GM18498 (cell line): Measurements from ENCODE around the gene PAX5.

Experiments used
- ATAC-seq: cut with Tn5 transposase; IDR thresholded peaks from one replicate; pipeline ENCODE4 v1.9.1; 2021; ENCODE audit warnings: mild to moderate bottlenecking, moderate library complexity; ENCODE audit not compliant: unreplicated experiment

PAX5 gene

DNA sequence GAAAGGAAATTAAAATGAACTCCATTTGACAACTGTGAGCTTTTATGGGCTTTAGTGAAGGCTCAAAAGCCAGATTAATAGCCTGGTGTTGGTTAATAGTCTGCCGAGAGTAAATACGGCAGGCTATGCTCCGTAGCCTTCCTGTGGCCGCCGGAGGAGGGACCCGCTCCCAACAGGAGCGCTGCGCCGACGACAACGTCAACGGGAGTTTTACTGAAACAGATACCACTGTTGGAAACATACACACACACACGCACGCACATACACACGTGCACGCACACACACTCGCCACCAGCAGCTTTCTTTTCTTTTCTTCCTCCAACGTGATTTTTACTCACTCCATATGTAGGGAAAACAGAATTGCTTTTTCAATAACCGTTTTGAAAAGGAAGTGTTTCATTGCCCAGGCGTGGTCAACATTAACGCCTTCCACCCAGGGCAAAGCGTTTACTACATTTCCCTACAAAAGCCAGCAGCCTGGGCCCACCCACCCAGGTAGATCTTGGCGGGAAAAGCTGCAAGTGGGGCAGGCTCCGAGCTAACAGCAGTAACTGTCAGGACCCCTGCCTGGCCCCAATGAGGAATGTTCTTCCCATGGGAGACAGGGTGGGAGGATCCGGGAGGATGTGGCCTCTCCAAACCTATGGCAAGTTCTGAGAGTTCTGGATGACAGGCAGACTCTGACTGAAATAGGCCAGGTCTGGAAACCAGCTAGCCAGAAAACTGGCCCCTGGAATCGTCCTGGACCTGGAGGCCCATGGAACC, 72.3 kb downstream of the PAX5 start:
- ATAC-seq = no peak

DNA sequence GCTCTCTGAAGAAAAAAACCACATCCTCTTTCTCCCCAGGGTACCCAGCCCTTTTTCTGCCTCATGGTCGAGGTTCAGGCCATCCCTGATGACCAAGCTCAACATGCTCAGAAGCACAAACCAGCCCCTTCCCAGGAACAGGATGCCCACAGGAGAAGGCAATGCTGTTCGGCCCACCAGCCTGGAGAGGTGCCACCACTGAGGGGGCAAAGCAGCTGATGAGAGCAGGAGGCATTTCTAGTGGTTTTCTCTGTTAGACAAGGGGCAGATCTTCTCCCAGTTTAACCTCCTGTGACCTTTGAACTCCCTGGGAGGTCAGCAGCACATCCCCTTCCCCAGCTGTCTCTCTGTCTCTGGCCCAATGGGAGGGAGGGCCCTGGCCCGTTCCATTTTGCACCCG, 73.0 kb downstream of the PAX5 start:
- ATAC-seq = no peak

DNA sequence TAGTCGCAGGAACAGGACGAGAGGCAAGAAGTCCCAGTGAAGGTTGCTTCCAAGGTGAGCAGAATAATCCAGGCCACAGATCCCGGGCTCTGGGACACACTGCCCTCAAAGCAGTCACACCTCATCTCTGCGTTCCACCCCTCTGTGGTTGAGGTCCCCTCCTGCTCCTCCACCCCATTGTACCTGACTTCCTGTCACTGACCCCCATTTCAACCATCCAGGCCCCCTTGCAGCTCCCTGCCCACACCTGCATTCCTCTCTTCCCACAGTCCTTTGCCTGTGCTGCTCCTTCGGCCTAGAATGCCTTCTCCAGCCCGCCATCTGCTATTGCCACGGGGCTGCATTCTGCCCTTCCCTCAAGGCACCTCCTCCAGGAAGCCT, 73.5 kb downstream of the PAX5 start:
- ATAC-seq = no peak

DNA sequence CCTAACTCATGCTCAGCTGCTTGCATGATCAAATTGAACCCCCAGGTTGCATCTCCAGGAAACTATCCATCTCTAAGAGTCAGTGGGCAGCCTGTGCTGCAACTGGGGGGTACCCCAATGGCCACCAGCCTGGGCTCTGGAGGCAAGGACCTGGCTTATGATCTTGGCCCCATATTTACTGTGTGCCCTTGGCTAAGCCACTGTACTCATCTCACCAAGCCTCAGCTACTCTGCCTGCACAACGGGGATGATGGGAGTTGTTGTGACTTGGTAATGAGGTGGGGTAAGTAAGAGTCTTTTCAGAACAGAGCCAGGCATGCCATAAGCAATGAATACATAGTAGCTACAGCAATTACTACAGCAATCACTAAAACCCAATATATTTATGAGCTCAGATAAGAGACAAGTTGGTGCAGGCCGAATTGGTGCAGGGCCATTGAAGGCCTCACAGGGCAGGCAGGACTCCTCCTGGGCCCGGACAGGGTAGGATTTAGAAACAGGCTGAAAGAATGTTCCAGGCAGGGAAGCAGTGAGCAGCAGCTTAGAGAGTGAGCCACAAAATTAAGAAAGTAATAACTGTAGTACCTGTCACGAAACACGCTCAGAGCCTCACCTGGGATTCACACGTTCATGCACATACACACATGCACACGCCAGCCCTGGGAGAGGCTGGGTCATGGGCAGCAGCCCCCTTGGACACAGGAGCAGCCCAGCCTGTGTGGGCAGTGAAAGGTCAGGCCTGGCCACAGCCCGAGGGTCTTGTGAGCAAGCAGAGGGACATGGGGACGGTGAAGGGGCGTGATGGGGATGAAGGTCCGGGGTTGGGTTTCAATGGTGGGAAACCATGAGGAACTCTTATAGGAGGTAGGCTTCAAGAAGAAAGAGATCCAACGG, 74.1 kb downstream of the PAX5 start:
- no peak for ATAC-seq

DNA sequence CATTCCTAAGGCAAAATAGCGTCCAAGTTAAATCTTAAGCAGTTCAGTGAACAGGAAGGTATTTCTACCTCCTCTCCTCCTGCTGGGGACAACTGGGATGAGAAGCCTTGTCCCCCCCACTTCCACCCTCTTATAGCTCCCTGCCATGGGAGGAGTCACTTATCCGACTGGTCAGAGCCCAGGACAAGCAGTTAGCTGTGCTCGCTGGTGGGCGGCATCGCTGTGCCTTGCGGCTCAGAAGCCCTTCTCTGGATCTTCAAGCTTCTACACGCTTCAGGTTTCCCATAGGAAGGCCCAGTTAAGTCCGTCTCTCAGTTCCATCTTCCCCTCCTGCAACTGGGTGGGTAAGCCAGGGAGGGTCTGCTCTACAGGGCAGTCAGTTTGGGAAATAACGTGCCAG, 77.2 kb downstream of the PAX5 start:
- no peak for ATAC-seq

DNA sequence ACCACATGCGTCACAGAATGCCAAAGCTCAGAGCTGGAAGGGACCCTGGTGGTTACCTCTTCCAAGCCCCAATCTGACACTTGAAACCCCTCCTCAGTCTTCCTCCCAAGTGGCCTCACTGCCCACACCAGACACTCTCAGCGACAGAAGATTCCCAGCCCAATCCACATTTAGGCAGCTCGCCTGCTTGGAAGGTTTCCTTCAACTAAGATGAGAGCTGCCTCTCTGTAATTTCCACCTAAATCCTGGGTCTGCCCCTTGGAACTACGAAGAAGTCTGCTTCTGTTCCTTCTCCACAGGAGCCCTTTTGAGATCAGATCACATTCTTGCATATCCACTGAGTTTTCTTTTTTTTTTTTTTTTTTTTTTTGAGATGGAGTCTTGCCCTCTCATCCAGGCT, 83.7 kb downstream of the PAX5 start:
- ATAC-seq = no peak

DNA sequence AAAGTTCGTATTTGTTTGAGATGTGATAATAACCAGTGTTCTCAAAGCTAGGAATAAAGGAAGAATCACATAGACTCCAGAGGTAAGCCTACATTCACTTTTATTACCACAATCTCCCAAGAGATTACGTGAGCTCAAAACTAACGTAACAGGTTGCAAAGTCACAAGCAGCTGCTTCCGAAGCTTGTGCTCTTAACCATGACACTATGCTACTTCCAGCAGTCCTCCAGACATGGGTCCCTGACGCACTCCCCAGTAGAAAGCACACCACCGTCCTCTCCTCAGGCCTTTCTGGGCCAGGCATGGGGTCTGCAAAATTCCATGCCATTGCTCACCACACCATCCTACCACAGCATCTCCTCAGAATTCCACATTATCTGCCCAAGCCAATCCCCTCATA, 84.6 kb downstream of the PAX5 start:
- ATAC-seq = no peak

DNA sequence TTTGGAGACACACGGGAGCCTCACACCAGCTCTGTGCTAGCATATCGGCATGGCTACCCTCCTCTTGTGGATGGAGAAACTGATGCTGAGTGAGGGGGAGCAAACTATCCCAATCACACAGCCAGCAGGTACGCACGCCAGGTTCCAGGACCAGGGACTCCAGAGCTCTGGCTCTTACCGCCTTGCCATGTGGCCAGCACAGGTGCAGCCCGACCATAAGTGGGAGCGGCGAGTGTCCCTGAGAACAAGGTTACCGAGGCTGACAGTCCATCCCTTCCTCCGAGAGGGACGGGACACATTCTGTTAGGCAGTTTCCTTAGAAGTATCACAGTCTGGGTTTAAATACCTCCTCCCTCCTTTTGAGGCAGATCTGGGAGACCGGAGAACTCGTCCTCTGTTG, 86.0 kb downstream of the PAX5 start:
- no peak for ATAC-seq

DNA sequence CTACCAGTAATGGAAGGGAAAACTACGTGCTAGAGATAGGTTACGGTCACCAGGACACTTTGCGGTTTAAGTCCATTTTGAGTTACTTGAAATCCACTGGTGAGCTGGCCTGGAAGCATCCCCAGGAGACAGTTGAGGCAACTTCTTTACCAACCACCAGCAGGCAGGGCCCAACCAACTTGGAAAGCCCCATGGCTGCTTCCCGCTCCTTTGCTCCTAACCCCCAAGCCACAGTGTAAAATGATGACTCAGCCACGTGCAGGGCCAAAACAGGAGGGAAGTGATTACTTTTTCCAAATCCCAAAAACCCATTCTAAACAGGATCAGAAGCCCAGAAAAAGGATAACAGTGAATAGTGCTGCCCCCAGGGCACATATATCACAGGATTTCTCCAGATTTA, 87.4 kb downstream of the PAX5 start:
- no peak for ATAC-seq

DNA sequence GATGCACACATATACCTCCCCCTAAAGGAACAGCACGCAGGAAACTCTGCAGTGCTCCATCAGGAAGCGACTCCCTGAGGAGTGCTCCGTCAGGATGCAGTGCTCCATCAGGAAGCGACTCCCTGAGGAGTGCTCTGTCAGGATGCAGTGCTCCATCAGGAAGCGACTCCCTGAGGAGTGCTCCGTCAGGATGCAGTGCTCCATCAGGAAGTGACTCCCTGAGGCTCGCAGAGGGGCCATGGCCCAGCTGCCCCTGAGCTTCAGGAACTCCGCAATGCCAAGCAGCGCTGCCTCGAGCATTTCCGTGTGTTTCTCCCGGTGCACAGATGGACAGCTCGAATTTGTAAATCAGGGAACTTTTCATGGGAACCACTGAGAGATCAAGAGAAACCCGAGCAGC, 88.1 kb downstream of the PAX5 start:
- no peak for ATAC-seq

DNA sequence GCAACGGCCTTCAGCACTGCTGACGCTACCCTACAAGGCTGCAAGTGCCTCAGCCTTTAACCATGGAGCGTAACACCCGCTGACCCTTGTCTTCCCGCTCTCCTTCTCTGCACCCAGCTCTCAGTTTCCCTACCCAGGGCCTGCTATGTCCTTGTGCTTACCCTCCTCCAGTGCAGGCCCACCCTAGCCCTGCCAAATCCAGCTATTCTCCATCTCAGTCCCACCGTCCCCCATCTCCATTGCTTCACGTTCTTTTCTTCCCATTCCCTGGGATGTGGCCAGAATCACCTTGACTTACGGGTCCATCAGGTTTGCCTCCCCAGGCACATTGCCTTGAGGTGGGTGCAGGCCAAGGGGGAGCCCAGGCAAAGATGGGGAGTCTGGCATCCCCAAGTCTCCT, 91.2 kb downstream of the PAX5 start:
- no peak for ATAC-seq

DNA sequence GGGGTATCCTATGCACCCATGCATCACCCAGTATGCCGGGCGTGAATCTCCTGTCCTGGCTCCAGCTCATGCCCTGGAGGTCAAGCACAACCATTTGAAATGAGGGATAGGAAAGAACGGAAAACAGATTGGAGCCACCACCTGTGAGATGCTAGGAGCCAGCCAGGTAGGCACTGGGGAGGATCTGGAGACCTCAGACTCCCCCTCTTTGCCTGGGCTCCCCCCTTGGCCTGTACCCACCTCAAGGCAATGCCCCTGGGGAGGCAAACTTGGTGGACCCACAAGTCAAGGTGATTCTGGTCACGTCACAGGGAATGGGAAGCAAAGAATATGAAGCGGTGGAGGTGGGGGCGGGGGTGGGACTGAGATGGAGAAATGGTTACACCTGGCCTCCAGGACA, 92.6 kb downstream of the PAX5 start:
- no peak for ATAC-seq

DNA sequence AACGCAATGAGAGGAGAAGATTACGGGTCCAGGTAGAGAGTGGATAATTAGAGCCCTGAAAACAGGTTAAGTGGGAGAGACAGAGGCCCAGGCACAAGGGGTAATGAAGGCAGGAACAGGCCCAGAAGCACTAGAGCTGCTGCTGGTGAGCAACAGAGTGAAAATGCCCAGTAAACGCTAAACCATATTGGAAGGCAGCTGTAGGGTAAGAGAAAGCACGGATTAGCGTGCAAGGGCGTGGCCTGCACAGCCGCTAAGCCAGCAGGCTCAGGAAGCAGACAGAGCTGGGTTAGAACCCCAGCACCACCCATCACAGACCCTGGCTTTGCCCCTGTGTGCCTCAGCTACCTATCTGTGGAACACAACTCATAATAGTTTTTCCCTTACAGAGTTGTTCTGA, 93.2 kb downstream of the PAX5 start:
- no peak for ATAC-seq

DNA sequence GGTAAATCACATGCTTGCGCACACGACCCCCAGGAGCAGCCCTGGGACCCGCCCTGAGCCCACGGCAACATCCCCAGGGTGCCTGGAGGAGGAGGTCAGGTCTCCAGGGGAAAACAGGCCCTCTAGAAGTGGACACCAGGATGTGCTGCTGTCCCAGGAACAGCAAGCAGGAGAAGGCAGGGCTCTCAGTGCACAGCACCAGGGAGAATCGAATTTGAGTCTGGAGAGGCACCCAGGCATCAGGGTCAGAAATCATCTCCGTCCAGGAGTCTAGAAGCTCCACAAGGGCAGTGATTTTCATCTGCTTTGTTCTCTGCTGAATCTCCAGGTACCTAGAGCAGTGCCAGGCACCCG, 93.6 kb downstream of the PAX5 start:
- ATAC-seq = no peak

DNA sequence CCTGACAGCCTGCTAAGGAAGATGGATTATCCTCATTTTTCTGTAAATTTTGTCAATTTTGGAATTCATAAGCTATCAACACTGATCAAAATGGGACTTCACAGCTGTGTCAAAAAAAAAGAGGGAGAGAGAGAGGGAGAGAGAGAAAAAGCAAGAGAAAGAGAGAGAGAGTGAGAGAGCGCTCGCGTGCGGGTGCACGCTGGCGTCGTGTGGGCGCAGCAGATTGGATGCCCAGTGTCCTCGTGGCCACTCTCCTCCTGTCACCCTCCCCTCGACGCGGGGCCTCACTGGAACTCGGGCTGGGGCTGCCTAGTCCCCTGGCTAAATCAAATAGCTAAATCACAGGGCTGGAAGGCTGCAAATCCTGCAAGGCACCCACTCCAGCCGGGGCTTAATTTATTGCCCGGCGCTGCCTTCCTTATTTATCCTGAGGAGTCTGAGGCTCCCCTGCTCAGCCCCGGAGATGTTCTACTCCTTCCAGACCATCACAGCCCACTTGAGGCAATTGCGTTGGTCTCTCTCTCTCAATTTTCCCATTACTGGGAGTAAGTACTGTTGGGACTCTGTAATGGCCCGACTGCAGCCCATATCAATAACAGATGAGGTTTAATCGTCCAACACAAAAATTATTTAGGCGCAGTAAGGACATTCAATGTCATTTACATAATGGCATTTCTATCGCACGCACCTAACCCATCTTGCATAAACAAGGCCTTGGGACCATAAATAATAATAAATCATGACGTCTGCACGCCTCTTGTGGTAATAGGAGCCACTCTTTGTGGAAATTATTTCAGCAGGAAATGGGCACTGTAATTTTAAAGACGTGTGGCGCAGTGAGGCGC, 94.2 kb downstream of the PAX5 start:
- ATAC-seq = no peak

DNA sequence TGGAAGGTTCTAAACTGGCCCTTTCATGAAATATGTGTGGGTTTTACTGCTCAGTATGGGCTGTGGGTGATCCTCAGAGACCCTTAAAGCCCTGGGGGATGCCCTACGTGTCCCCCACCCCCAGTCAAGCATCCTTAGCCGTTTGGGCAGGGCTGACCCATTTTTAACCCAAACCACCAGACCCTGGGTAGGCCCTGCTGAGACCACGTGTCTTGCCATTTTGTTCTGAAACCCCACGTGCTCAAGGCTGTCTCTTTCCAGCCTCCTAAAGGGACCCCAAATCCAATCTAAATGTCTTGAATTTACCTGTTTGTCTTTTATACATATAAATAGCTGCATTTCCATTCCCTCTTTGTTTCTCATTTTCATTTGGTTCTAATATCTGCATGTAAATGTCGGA, 94.9 kb downstream of the PAX5 start:
- ATAC-seq = no peak

DNA sequence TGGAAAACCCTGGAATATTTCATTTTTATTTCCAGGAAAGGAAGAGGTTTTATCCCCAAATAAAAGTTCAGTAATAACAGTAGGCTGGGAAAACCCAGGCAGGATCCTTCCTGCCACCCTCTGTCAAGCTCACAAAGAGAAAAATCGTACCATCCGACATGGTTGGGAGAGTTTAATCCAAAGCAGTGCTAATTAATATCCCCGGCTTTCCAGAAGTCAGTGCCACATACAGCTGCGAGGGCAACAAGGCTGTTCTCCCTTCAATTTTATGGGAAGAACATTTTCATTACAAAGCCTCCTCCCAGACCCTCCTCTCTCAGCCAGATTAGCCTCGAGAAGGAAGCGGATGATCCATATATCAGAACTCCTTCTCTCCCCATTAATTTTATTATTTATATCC, 95.5 kb downstream of the PAX5 start:
- ATAC-seq = no peak

DNA sequence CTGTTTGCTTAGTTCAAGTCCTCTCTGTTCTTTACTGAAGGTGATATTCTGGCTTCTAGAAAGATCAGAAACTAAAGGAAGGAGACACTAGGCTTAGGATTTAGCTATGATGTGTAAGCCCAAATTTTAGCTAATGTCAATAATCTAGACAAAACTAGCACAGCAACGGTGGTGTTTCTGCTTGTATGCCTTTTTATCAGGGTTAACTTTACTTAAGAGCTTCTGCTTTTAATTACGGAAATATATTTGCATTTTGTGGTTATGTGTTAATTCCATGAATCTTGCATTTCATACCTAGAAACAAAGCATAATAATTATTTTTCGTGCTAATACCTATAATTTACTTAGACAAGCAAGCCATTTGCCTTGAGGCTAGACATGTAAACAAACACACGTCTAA, 96.1 kb downstream of the PAX5 start:
- no peak for ATAC-seq

DNA sequence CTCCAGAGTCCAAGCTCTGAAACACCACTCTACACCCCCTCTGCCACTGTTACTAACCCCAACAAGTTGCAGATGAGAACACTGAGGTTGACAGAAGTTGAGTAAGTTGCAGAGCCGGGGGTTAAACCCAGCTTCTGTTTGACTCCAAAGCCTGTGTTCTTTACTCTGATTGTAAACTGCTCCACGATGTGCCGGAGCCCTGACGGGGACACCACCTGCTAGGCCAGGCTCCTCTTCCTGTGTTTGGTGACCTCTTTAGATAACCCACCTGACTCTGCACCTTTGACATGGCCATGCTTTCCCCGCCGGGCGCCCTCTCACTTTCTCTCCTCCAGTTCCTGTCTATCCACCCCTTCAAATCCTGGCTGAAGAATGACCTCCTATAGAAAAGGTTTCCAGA, 96.7 kb downstream of the PAX5 start:
- ATAC-seq = no peak

DNA sequence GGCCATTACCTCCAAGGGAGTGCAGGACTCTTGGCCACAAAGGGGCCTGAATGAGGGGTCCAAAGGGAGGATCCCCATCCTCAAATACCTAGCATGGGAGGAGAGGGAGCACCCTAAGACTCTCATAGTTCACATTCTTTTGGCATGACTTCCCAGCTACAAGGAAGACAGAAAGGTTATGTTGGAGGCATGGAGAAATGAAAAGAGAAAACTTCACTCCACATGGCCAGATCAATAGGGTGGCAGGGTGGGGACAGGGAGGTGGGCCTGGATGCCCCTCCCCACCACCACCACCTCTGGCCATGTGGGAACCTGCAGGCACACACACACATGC, 97.6 kb downstream of the PAX5 start:
- no peak for ATAC-seq

DNA sequence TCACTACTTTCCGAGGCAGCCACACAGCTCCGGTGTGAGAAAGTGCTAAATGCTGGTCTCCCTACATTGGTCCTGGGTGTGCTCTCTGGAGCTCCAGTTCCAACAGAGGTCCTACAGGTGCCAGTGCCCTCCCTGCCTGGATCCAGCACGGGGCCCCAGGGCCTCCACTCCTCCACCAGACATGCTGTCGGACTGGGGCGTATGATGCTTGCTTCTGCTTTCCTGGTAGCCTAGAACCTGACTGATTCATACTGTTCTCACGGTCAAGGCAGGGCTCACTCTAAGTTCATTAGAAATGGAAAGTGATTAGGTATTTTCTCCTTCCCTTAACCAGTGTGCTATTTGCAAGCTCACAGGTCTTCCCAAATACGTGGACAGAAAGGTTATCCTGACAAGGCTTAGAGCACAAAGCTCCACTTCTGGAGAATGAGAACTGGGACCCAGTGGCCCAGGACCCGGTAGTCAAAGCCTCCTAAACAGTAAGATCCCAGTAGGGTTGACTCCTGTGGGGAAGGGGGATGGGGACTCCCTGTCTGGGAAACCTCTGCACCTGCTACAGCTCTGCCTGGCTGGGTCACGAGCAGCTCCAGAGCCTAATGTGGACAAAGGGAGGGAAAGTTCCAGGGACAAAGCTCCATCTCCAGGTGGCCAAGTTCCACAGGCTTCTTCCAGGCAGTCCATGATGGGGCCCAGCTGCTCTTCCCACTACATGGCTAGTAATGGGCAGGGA, 98.1 kb downstream of the PAX5 start:
- ATAC-seq = peak; percentile 67
